LNCAP (cell line): ENCODE results near the gene YDJC.

Source experiments
- CTCF ChIP-seq: fragments of 450-650 bp; IDR thresholded peaks from 2 replicates; pipeline ENCODE4 v1.5.1; 2017; ENCODE audit warnings: mild to moderate bottlenecking

Gene YDJC

DNA sequence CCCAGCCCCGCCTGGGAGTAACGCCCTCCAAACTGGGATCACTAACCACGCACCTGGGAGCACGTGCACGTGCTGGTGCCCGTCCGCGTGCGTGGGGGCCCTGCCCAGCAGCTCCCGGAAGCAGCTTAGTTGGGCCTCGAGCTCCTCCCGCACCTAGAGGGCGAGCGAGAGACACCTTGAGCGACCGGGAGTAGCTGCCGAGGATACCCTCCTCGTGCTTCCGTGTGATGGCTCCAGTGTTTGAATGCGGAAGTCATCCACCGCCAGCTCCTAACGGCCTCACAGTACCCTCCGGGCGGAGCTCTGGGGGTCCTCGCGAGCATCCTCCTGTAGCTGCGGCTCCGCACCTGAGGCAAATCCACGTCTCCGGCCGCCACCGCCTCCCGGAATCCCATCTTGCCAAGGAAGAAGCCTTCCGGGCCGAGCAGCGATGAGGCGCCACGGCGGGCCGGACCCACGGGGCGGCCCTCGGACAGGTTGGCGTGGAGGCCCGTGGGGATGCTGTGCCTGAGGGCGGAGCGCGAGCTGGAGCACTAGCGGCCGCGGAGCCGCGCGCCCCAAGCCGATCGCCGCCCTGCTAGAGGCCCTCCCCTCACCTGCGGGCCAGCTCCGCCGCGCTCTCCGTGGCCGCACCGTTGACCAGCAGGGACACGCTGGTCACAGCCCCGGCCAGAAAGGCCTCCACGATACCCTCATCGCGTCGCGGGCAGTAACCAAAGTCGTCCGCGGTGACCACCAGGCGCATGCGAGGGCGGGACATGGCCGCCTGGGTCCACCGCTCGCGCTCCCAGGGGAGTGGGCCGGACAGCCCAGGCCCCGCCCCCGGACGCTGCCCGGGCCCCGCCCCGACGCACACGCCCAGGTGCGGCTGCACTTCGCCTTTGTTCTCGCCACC, at the start of gene YDJC:
Gene YDJC (minus strand): TSS at position 768 of the 895 bp plus-strand sequence. CDS start 8 bp downstream, at position 760.
- peak; percentile 66 for TF ChIP-seq CTCF

DNA sequence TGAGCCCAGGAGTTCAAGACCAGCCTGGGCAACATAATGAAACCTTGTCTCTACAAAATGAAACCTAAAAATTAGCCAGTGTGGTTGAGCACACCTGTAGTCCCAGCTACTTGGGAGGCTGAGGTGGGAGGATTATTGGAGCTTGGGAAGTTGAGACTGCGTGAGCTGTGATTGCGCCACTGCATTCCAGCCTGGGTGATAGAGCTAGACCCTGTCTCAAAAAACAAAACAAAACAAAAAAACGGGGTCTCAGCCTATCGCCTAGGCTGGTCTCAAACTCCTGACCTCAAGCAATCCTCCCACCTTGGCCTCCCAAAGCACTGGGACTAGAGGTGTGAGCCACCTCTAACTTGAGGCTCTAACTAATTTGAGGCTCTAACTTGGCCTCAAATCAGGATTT, 49.6 kb upstream of the YDJC start:
- TF ChIP-seq CTCF: no peak

- no peak for TF ChIP-seq CTCF
Observed at GRCh38 chr22:21677606-21678443, 48.0 kb upstream of the YDJC start.

- TF ChIP-seq CTCF: no peak
Observed at GRCh38 chr22:21674638-21675245, 44.9 kb upstream of the YDJC start.

DNA sequence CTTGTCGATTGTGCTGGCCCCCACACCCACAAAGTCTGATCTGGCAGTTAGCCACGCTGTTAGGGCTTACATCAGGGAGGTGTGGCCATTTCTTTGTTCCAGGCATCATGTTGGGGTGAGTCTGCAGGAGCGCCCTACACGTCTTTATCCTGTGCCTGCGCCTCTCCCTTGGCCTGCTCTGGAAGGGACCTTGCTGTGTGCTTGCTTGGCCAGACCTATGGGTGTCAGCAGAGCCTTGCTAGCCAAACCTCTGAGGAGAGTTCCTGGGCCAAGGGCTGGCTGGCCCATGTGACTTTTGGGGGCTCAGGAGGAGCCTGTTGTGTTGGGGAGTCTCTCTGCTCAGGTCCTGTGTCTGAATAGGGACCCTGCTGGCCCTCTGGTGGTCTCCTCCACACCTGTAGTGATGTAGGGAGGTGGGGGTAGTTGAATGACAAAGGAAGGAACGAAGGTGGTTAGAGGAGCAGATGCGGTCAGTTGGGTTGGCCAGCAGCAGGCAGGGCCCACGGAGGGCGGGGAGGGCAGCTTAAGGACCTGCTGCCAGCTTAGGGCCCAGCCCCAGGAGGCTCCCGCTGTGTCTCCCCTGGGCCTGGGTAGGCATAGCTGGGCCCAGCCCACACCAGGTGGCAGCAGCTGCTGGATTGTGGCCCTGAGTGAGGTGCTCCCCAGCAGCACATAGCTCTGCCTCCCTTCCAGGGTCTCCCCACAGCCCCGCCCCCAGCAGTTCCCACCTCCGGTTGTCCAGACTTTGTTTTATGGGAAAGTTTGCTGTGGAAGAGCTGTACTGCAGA, 43.9 kb upstream of the YDJC start:
- TF ChIP-seq CTCF: no peak

GRCh38 chr22:21672107-21672629, 42.3 kb upstream of the YDJC start:
- TF ChIP-seq CTCF: no peak
